ENCODE measurements around the gene CD36. TPM values are rescaled to one million over a fixed set of nuclear protein-coding genes. Genes with fewer than 3 reads are reported as not detected.

The CD36 gene
- total RNA-seq, 3 donors from 2014 or later, result 240 to 2,026 (median 919) TPM

GRCh38 chr7:80622541-80622940 is 15.9 kb upstream of the CD36 start:
- intact Hi-C loops (cut with DNase I; ENCODE audit: low total_unique reads), result no loop called here
- Histone ChIP-seq H3K9me3 (peaks cover 0 to 9% of the 10 kb centered on the region in 2 donors), H3K4me1 (no peaks in the 10 kb centered on the region), H3K27me3 (no peaks in the 10 kb centered on the region), H3K4me3 (no peak overlapping the region), H3K36me3 (no peaks in the 10 kb centered on the region), H3K27ac (no peak overlapping the region)
- no peak for TF ChIP-seq POLR2A (IDR thresholded peaks at IDR 0.05)
- TF ChIP-seq POLR2AphosphoS5 (IDR thresholded peaks at IDR 0.05), result no peak
- no peak for TF ChIP-seq CTCF (IDR thresholded peaks at IDR 0.05)
- no peak for DNase-seq (ENCODE audit: low spot score in 2 of 2)

- H3K4me1 ChIP-seq, result no peaks in the 10 kb centered on the region
- H3K27ac ChIP-seq, result peak overlapping the region in 1 of 2 donors; percentile 19
- intact Hi-C loops (cut with DNase I; ENCODE audit: low total_unique reads), result no loop called here
- no peaks in the 10 kb centered on the region for H3K27me3 ChIP-seq
- peaks cover 0 to 6% of the 10 kb centered on the region in 2 donors for H3K9me3 ChIP-seq
- H3K4me3 ChIP-seq, result no peak overlapping the region
- no peak for DNase-seq (ENCODE audit: low spot score in 2 of 2)
- H3K36me3 ChIP-seq, result no peaks in the 10 kb centered on the region
- TF ChIP-seq POLR2A (IDR thresholded peaks at IDR 0.05), result no peak
- no peak for TF ChIP-seq POLR2AphosphoS5 (IDR thresholded peaks at IDR 0.05)
- no peak for TF ChIP-seq CTCF (IDR thresholded peaks at IDR 0.05)
These were observed 14.8 kb upstream of the CD36 start for GRCh38 chr7:80623503-80624252.

GRCh38 chr7:80624763-80625162 is 13.7 kb upstream of the CD36 start:
- TF ChIP-seq POLR2AphosphoS5 (IDR thresholded peaks at IDR 0.05) (no peak), POLR2A (IDR thresholded peaks at IDR 0.05) (no peak), CTCF (IDR thresholded peaks at IDR 0.05) (no peak)
- Histone ChIP-seq H3K27me3 (no peaks in the 10 kb centered on the region), H3K36me3 (no peaks in the 10 kb centered on the region), H3K4me3 (no peak overlapping the region), H3K9me3 (no peaks in the 10 kb centered on the region), H3K4me1 (no peaks in the 10 kb centered on the region), H3K27ac (no peak overlapping the region)
- intact Hi-C loops (cut with DNase I; ENCODE audit: low total_unique reads), result no loop called here
- DNase-seq (ENCODE audit: low spot score in 2 of 2), result no peak

- no peak for DNase-seq (ENCODE audit: low spot score in 2 of 2)
- Histone ChIP-seq H3K4me1 (no peaks in the 10 kb centered on the region), H3K9me3 (no peaks in the 10 kb centered on the region), H3K27ac (no peak overlapping the region), H3K4me3 (no peak overlapping the region), H3K27me3 (no peaks in the 10 kb centered on the region), H3K36me3 (no peaks in the 10 kb centered on the region)
- TF ChIP-seq CTCF (IDR thresholded peaks at IDR 0.05) (no peak), POLR2A (IDR thresholded peaks at IDR 0.05) (no peak), POLR2AphosphoS5 (IDR thresholded peaks at IDR 0.05) (no peak)
- intact Hi-C loops (cut with DNase I; ENCODE audit: low total_unique reads), result no loop called here
These were observed 9.4 kb upstream of the CD36 start for GRCh38 chr7:80629023-80629422.

- Histone ChIP-seq H3K27me3 (no peaks in the 10 kb centered on the region), H3K9me3 (no peaks in the 10 kb centered on the region), H3K4me1 (no peaks in the 10 kb centered on the region), H3K27ac (peak overlapping the region in 1 of 2 donors; percentile 34), H3K4me3 (peak overlapping the region in 1 of 3 donors; percentile 10), H3K36me3 (no peaks in the 10 kb centered on the region)
- intact Hi-C loops (cut with DNase I; ENCODE audit: low total_unique reads), result no loop called here
- DNase-seq (ENCODE audit: low spot score in 2 of 2), result no peak
- TF ChIP-seq CTCF (IDR thresholded peaks at IDR 0.05) (no peak), POLR2AphosphoS5 (IDR thresholded peaks at IDR 0.05) (no peak), POLR2A (IDR thresholded peaks at IDR 0.05) (no peak)
These were observed 7.6 kb upstream of the CD36 start for GRCh38 chr7:80630608-80631405.

All from breast epithelium (tissue), 4 donors.